ENCODE measurements around the gene MBD3L4.
"Not testable (repeated sequence)": the region's sequence is repeated elsewhere in the genome, so short reads cannot be mapped to it uniquely, and the experiment has no call there.

Gene MBD3L4

GRCh38 chr19:7040079-7040478, at the start of gene MBD3L4:
Gene MBD3L4 (minus strand): TSS chr19:7040179. CDS start chr19:7040144, 35 bp downstream.
- DNase-seq (ENCODE audit: low read depth), result not testable (repeated sequence)

- DNase-seq (ENCODE audit: low read depth), result no peak
Measured at GRCh38 chr19:7088999-7089398, 49.0 kb upstream of the MBD3L4 start.

GRCh38 chr19:7083076-7083956, 43.3 kb upstream of the MBD3L4 start:
- DNase-seq (ENCODE audit: low read depth), result no peak

GRCh38 chr19:7078008-7078407, 38.0 kb upstream of the MBD3L4 start:
- no peak for DNase-seq (ENCODE audit: low read depth)

GRCh38 chr19:7076151-7076550, 36.2 kb upstream of the MBD3L4 start:
- no peak for DNase-seq (ENCODE audit: low read depth)

- no peak for DNase-seq (ENCODE audit: low read depth)
Measured at GRCh38 chr19:7074705-7075282, 34.8 kb upstream of the MBD3L4 start.

- DNase-seq (ENCODE audit: low read depth), result no peak
Measured at GRCh38 chr19:7072541-7072940, 32.6 kb upstream of the MBD3L4 start.

GRCh38 chr19:7069904-7070226, 29.9 kb upstream of the MBD3L4 start:
- no peak for DNase-seq (ENCODE audit: low read depth)

- peak; percentile 99 for DNase-seq (ENCODE audit: low read depth)
Measured at GRCh38 chr19:7069042-7069903, 29.3 kb upstream of the MBD3L4 start, which contains the start of gene ZNF557. Gene ZNF557 (plus strand): TSS chr19:7069703. CDS start chr19:7075075, 5,372 bp downstream.

- DNase-seq (ENCODE audit: low read depth), result no peak
Measured at GRCh38 chr19:7068599-7068998, 28.6 kb upstream of the MBD3L4 start.

GRCh38 chr19:7067716-7068115, 27.7 kb upstream of the MBD3L4 start:
- no peak for DNase-seq (ENCODE audit: low read depth)

- DNase-seq (ENCODE audit: low read depth), result not testable (repeated sequence)
Measured at GRCh38 chr19:7067122-7067521, 27.1 kb upstream of the MBD3L4 start.

GRCh38 chr19:7063764-7064418, 23.9 kb upstream of the MBD3L4 start:
- DNase-seq (ENCODE audit: low read depth), result no peak

GRCh38 chr19:7063339-7063738, 23.4 kb upstream of the MBD3L4 start:
- DNase-seq (ENCODE audit: low read depth), result no peak

- DNase-seq (ENCODE audit: low read depth), result not testable (repeated sequence)
Measured at GRCh38 chr19:7059977-7060376, 20.0 kb upstream of the MBD3L4 start.

GRCh38 chr19:7058576-7058975, 18.6 kb upstream of the MBD3L4 start, which contains the start of gene MBD3L3:
Gene MBD3L3 (minus strand): TSS chr19:7058676. CDS start chr19:7058605, 71 bp downstream.
- DNase-seq (ENCODE audit: low read depth), result not testable (repeated sequence)

GRCh38 chr19:7056371-7056770, 16.4 kb upstream of the MBD3L4 start:
- not testable (repeated sequence) for DNase-seq (ENCODE audit: low read depth)

GRCh38 chr19:7055679-7056078, 15.7 kb upstream of the MBD3L4 start:
- not testable (repeated sequence) for DNase-seq (ENCODE audit: low read depth)

- DNase-seq (ENCODE audit: low read depth), result not testable (repeated sequence)
Measured at GRCh38 chr19:7054635-7055368, 14.8 kb upstream of the MBD3L4 start.

- not testable (repeated sequence) for DNase-seq (ENCODE audit: low read depth)
Measured at GRCh38 chr19:7052896-7053295, 12.9 kb upstream of the MBD3L4 start.

- not testable (repeated sequence) for DNase-seq (ENCODE audit: low read depth)
Measured at GRCh38 chr19:7051421-7051820, 11.4 kb upstream of the MBD3L4 start.
